Limb (tissue), 2 donors: ENCODE measurements around the gene CHD5.

Source experiments
- DNase-seq, 2 donors: peaks; one replicate each; pipeline ENCODE4 v3.0.0-alpha.2; 2016; ENCODE audit errors: extremely low spot score in 2 of 2

Gene CHD5

GRCh38 chr1:6202256-6202655 lies 22.1 kb upstream of the CHD5 start:
- DNase-seq = no peak

GRCh38 chr1:6200188-6200809 lies 20.2 kb upstream of the CHD5 start:
- DNase-seq = no peak

- DNase-seq = peak; percentile 96 to 99
Observed at GRCh38 chr1:6199298-6200187, 19.4 kb upstream of the CHD5 start, which contains the start of gene RPL22. Gene RPL22 (minus strand): TSS chr1:6199595. CDS start chr1:6199573, 22 bp downstream.

- no peak for DNase-seq
Observed at GRCh38 chr1:6198646-6199297, 18.7 kb upstream of the CHD5 start.

GRCh38 chr1:6197746-6198427 lies 17.8 kb upstream of the CHD5 start:
- DNase-seq = no peak

GRCh38 chr1:6191968-6192367 lies 11.8 kb upstream of the CHD5 start:
- DNase-seq = no peak

GRCh38 chr1:6188466-6188865 lies 8.3 kb upstream of the CHD5 start:
- no peak for DNase-seq

- DNase-seq = no peak
Observed at GRCh38 chr1:6185635-6186382, 5.7 kb upstream of the CHD5 start.

GRCh38 chr1:6185151-6185550 lies 5.0 kb upstream of the CHD5 start:
- DNase-seq = no peak

- no peak for DNase-seq
Observed at GRCh38 chr1:6184083-6184783, 4.1 kb upstream of the CHD5 start.

- no peak for DNase-seq
Observed at GRCh38 chr1:6183520-6183989, 3.4 kb upstream of the CHD5 start.

- DNase-seq = no peak
Observed at GRCh38 chr1:6181347-6181770, 1.2 kb upstream of the CHD5 start.

- DNase-seq = no peak
Observed at GRCh38 chr1:6180707-6181311, 688 bp upstream of the CHD5 start.

GRCh38 chr1:6179564-6180175 lies 451 bp downstream of the CHD5 start:
- peak in 1 of 2 donors; percentile 52 for DNase-seq

- no peak for DNase-seq
Observed at GRCh38 chr1:6178751-6179563, 1.2 kb downstream of the CHD5 start.

- no peak for DNase-seq
Observed at GRCh38 chr1:6177681-6178380, 2.3 kb downstream of the CHD5 start.

GRCh38 chr1:6176779-6177178 lies 3.3 kb downstream of the CHD5 start:
- peak in 1 of 2 donors; percentile 17 for DNase-seq

- no peak for DNase-seq
Observed at GRCh38 chr1:6175411-6175828, 4.7 kb downstream of the CHD5 start.
